Nephron (organoid): ENCODE measurements around the gene MAT2A.

ENCODE experiments used
- H3K27ac Mint-ChIP-seq, 3 experiments: 2 replicates each; pipeline ENCODE4 v1.8.0; 2020; ENCODE audit warnings: mixed read lengths in 3 of 3, mild to moderate bottlenecking in 2 of 3, moderate library complexity in 1 of 3
- H3K27me3 Mint-ChIP-seq: 2 replicates; pipeline ENCODE4 v1.8.0; 2021; ENCODE audit warnings: low read depth, mild to moderate bottlenecking, moderate library complexity, mixed read lengths
- H3K36me3 Mint-ChIP-seq: 2 replicates; pipeline ENCODE4 v1.8.0; 2020; ENCODE audit warnings: low read depth, mixed read lengths
- H3K4me1 Mint-ChIP-seq: 2 replicates; pipeline ENCODE4 v1.8.0; 2020; ENCODE audit warnings: mixed read lengths
- H3K4me3 Mint-ChIP-seq, 3 experiments: 2 replicates each; pipeline ENCODE4 v1.8.0; 2020; ENCODE audit warnings: mild to moderate bottlenecking in 3 of 3, mixed read lengths in 3 of 3, moderate library complexity in 2 of 3
- H3K9me3 Mint-ChIP-seq: 2 replicates; pipeline ENCODE4 v1.8.0; 2020; ENCODE audit warnings: mixed read lengths
- TF ChIP-seq, protein P1 (sequence below), 3 experiments: fragments of 200-600 bp; sonication (generic); IDR thresholded peaks; one replicate each; pipeline ENCODE4 v1.5.0; 2021; ENCODE audit warnings: antibody characterized with exemption in 3 of 3; ENCODE audit not compliant: unreplicated experiment in 3 of 3

MAT2A gene

DNA sequence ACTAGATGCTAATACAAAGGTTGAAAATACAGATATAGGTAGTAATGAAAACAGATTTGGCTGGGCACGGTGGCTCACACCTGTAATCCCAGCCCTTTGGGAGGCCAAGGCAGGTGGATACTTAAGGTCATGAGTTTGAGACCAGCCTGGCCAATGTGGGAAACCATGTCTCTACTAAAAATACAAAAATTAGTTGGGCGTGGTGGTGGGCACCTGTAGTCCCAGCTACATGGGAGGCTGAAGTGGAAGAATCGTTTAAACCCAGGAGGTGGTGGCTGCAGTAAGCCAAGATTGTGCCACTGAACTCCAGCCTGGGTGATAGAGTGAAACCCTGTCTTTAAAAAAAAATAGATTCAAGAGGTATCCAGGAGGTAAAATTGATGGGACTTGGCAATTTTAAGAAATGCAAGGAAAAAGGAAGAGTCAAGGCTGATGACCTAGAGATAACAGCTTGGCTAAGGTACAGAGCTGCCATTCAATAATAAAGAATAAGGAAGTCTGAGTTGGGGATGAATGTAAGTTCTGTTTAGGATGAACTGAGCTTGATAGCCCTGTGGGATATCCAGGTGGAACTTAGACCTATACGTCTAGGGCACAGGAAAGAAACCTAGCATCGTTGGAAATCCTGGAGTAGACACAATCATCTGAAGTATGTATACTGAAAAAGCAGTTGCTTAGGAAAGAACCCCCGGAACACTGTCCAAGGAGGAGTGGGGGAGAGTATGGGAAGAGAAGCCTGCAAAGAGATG is 9.1 kb downstream of the MAT2A start:
- Mint-ChIP-seq H3K4me1 (peaks cover 31% of the 10 kb centered on the region), H3K36me3 (peaks cover 78% of the 10 kb centered on the region), H3K27ac (peak overlapping the region; percentile 37 to 77 (median 73)), H3K27me3 (no peaks in the 10 kb centered on the region), H3K4me3 (no peak overlapping the region), H3K9me3 (no peaks in the 10 kb centered on the region)
- TF ChIP-seq, protein P1, sequence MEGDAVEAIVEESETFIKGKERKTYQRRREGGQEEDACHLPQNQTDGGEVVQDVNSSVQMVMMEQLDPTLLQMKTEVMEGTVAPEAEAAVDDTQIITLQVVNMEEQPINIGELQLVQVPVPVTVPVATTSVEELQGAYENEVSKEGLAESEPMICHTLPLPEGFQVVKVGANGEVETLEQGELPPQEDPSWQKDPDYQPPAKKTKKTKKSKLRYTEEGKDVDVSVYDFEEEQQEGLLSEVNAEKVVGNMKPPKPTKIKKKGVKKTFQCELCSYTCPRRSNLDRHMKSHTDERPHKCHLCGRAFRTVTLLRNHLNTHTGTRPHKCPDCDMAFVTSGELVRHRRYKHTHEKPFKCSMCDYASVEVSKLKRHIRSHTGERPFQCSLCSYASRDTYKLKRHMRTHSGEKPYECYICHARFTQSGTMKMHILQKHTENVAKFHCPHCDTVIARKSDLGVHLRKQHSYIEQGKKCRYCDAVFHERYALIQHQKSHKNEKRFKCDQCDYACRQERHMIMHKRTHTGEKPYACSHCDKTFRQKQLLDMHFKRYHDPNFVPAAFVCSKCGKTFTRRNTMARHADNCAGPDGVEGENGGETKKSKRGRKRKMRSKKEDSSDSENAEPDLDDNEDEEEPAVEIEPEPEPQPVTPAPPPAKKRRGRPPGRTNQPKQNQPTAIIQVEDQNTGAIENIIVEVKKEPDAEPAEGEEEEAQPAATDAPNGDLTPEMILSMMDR (IDR thresholded peaks at IDR 0.05; ENCODE audit: unreplicated experiment in 3 of 3), result no peak

DNA sequence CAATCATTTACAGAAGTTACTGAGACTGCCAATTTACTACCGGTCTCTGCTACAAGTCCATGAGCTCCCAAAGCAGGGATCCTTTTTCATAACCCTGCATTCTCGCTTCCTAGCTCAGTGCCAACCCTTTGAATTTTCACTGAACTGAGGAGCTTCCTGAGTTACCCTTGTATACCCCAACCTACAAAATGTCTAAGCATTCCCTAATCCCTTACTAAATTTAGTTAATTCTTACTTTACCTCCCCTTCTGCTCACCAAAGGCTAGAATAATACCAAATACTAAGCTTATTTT is 9.6 kb downstream of the MAT2A start:
- no peaks in the 10 kb centered on the region for H3K9me3 Mint-ChIP-seq
- H3K36me3 Mint-ChIP-seq, result peaks cover 76% of the 10 kb centered on the region
- H3K27me3 Mint-ChIP-seq, result no peaks in the 10 kb centered on the region
- H3K27ac Mint-ChIP-seq, result peak overlapping the region; percentile 37 to 77 (median 73)
- TF ChIP-seq, protein P1 (IDR thresholded peaks at IDR 0.05; ENCODE audit: unreplicated experiment in 3 of 3), result no peak
- H3K4me3 Mint-ChIP-seq, result no peak overlapping the region
- H3K4me1 Mint-ChIP-seq, result peaks cover 26% of the 10 kb centered on the region

DNA sequence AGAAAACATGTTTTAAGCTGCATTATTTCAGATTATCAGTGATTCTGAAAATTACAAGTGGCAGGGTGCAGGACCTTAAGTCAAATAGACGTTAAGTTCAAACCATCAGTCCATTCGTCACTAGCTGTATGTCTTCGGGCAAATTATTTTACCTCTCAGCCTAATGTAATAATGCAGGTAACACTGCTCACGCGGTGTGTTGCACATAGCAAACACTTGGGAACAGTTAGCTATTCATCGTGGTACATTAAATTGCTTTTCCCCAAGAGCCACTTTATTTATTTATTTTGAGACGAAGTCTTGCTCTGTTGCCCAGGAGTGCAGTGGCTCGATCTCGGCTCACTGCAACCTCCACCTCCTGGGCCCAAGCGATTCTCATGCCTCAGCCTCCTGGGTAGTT is 10.1 kb downstream of the MAT2A start:
- Mint-ChIP-seq H3K9me3 (no peaks in the 10 kb centered on the region), H3K4me1 (peaks cover 22% of the 10 kb centered on the region), H3K27me3 (no peaks in the 10 kb centered on the region), H3K4me3 (no peak overlapping the region), H3K27ac (peak overlapping the region in 1 of 3 experiments; percentile 77), H3K36me3 (peaks cover 75% of the 10 kb centered on the region)
- TF ChIP-seq, protein P1 (IDR thresholded peaks at IDR 0.05; ENCODE audit: unreplicated experiment in 3 of 3), result no peak

DNA sequence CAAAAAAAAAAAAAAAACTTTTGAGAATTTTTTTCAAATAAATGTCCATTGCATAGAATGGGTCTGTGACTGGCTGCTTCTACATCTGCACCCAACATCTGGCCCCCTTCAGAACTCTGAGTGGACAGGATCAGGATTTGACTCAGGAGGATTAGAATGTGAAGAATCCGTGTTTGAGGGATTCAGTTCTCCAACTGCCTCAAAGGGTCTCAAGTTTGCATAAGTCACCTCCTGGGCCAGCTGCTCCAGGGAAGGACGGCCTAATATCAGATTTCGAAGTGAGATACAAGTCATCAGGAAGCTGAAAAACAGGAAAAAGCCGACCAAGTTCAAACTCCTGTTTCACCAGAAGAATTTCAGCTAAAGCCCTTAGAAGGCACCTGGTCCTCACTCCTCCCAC is 10.9 kb downstream of the MAT2A start:
- H3K9me3 Mint-ChIP-seq, result no peaks in the 10 kb centered on the region
- H3K4me1 Mint-ChIP-seq, result peaks cover 17% of the 10 kb centered on the region
- H3K4me3 Mint-ChIP-seq, result no peak overlapping the region
- peak overlapping the region; percentile 53 to 77 (median 65) for H3K27ac Mint-ChIP-seq
- H3K36me3 Mint-ChIP-seq, result peaks cover 77% of the 10 kb centered on the region
- H3K27me3 Mint-ChIP-seq, result no peaks in the 10 kb centered on the region
- TF ChIP-seq, protein P1 (IDR thresholded peaks at IDR 0.05; ENCODE audit: unreplicated experiment in 3 of 3), result no peak

DNA sequence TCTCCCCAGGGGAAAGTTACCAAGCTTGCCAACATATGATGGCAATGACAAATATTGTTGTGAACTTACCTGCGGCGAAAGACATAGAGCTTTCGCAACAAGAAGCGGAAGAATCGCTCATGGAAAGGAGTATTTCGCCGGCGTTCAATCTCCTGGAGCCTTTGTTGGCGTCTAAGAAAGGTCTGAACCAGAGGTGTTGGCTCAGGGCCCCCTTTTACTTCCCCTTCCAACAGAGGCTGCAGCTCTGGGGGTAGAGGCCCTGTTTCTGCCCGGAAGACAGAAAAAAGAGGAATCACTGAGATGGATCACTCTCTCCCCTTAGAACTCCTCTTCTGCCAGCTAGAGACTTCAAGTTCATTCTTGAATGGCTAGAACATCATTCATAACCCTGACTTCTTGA is 11.5 kb downstream of the MAT2A start:
- TF ChIP-seq, protein P1 (IDR thresholded peaks at IDR 0.05; ENCODE audit: unreplicated experiment in 3 of 3), result no peak
- H3K4me3 Mint-ChIP-seq, result no peak overlapping the region
- H3K36me3 Mint-ChIP-seq, result peaks cover 73% of the 10 kb centered on the region
- no peaks in the 10 kb centered on the region for H3K9me3 Mint-ChIP-seq
- peaks cover 17% of the 10 kb centered on the region for H3K4me1 Mint-ChIP-seq
- no peaks in the 10 kb centered on the region for H3K27me3 Mint-ChIP-seq
- H3K27ac Mint-ChIP-seq, result peak overlapping the region in 2 of 3 experiments; percentile 65 to 77
